Measurements from ENCODE around the gene SYCE3. TPM values are rescaled to one million over a fixed set of nuclear protein-coding genes. Genes with fewer than 3 reads are reported as not detected.
A peak's percentile ranks its signal among the peaks of the same experiment; 100 is the strongest.

SYCE3 gene
- total RNA-seq, 1 donor = not detected

DNA sequence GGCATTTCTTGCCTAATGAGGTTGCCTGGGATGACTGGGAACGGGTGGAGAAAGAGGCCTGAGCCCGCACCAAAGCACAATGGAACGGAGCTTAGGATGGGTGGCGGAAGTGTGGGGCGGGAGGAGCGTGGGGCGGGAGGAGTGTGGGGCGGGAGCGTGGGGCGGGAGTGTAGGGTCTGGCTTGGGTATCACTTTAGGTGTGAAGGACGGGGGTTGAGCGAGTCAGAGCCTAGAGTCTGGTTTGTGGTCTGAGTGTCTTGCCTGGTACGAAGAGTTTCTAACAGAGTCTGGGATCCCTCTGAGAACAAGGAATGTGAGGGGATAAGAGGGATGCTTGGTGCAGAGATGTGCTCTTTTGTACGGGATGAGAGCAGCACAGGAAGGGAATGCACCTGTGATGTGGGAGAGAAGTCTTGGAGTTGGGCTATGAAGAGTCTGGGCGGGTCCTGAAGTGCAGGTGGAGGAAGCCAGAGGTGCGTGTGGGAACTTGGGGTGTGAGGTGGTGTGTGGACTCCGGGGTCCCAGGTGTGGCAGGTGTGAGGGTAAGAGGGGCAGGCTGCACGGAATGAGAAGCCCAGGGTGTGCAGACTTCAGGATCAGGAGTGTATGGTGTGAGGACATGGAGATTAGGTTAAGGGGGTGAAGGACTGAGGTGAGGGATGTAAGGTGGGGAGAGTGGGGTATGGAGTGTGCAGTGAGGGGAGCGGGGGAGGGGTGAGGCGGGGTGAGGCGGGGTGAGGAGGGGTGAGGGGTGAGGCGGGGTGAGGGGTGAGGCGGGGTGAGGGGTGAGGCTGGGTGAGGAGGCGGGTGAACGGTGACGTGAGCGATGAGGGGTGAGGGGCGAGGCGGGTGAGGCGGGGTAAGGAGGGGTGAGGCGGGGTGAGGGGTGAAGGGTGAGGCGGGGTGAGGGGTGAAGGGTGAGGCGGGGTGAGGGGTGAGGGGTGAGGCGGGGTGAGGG, 1.0 kb downstream of the SYCE3 start:
- Histone ChIP-seq H3K4me3 (ENCODE audit: insufficient read depth, low read length) (no peak overlapping the region), H3K27ac (ENCODE audit: low read depth, low read length) (no peak overlapping the region), H2AFZ (ENCODE audit: low read length) (no peak overlapping the region), H3K36me3 (ENCODE audit: insufficient read depth, low read length) (no peaks in the 10 kb centered on the region), H4K20me1 (ENCODE audit: insufficient read depth, low read length) (no peaks in the 10 kb centered on the region), H3K27me3 (ENCODE audit: insufficient read depth, low read length) (peaks cover 9% of the 10 kb centered on the region), H3K4me1 (ENCODE audit: insufficient read depth, low read length) (peaks cover 7% of the 10 kb centered on the region), H3K4me2 (ENCODE audit: insufficient read depth, low read length) (no peak overlapping the region), H3K79me2 (ENCODE audit: insufficient read depth, low read length) (no peaks in the 10 kb centered on the region), H3K9me3 (ENCODE audit: low read depth, low read length) (no peaks in the 10 kb centered on the region)
- peak; percentile 85 for DNase-seq (ENCODE audit: insufficient read length, low spot score, missing footprints)
- TF ChIP-seq, protein P1, sequence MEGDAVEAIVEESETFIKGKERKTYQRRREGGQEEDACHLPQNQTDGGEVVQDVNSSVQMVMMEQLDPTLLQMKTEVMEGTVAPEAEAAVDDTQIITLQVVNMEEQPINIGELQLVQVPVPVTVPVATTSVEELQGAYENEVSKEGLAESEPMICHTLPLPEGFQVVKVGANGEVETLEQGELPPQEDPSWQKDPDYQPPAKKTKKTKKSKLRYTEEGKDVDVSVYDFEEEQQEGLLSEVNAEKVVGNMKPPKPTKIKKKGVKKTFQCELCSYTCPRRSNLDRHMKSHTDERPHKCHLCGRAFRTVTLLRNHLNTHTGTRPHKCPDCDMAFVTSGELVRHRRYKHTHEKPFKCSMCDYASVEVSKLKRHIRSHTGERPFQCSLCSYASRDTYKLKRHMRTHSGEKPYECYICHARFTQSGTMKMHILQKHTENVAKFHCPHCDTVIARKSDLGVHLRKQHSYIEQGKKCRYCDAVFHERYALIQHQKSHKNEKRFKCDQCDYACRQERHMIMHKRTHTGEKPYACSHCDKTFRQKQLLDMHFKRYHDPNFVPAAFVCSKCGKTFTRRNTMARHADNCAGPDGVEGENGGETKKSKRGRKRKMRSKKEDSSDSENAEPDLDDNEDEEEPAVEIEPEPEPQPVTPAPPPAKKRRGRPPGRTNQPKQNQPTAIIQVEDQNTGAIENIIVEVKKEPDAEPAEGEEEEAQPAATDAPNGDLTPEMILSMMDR (IDR thresholded peaks at IDR 0.05; ENCODE audit: extremely low read depth, low read depth, low read length) = no peak

DNA sequence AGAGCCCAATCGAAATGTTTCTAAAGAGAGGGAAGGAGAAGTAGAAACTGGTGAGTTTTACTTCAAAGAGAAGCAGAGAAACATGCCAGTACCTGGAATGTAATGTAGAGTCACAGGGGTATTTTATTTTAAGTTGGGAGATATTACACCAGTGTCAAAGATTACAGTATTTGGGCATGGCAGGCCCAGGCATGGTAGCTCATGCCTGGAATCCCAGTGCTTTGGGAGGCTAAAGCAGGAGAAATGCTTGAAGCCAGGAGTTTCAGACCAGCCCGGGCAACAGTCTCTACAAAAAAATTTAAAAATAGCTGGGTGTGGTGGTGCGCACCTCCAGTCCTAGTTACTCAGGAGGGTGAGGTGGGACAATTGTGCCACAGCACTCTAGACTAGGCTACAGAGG, 2.7 kb downstream of the SYCE3 start:
- no peak for DNase-seq (ENCODE audit: insufficient read length, low spot score, missing footprints)
- no peaks in the 10 kb centered on the region for H4K20me1 ChIP-seq (ENCODE audit: insufficient read depth, low read length)
- H3K27me3 ChIP-seq (ENCODE audit: insufficient read depth, low read length) = peaks cover 11% of the 10 kb centered on the region

DNA sequence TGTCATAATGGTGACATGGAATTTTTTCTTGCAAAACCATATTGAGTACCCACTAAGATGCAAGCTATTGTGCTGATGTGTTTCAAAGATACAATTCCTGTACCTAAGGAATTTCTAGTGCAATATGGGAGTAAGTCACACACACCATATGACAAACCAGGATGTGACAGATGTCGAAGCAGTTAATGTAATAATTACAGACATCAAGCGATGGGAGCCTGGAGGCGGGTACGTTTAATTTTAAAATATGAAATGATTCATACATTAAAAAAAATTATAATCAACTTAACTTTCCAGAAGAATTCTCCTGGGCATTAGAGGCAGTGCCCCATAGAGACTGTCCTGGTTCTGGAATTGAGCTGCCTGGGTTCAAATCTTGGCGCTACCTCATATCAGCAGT, 6.0 kb downstream of the SYCE3 start:
- Histone ChIP-seq H3K36me3 (ENCODE audit: insufficient read depth, low read length) (no peaks in the 10 kb centered on the region), H3K9me3 (ENCODE audit: low read depth, low read length) (no peaks in the 10 kb centered on the region), H3K4me1 (ENCODE audit: insufficient read depth, low read length) (no peaks in the 10 kb centered on the region), H3K4me3 (ENCODE audit: insufficient read depth, low read length) (no peak overlapping the region), H3K27me3 (ENCODE audit: insufficient read depth, low read length) (peaks cover 4% of the 10 kb centered on the region), H4K20me1 (ENCODE audit: insufficient read depth, low read length) (no peaks in the 10 kb centered on the region), H3K79me2 (ENCODE audit: insufficient read depth, low read length) (no peaks in the 10 kb centered on the region), H2AFZ (ENCODE audit: low read length) (no peak overlapping the region), H3K4me2 (ENCODE audit: insufficient read depth, low read length) (no peak overlapping the region), H3K27ac (ENCODE audit: low read depth, low read length) (no peak overlapping the region)
- peak; percentile 17 for DNase-seq (ENCODE audit: insufficient read length, low spot score, missing footprints)
- TF ChIP-seq, protein P1 (IDR thresholded peaks at IDR 0.05; ENCODE audit: extremely low read depth, low read depth, low read length) = no peak

More for the DNA sequence above, 2.7 kb downstream of the SYCE3 start:
- Histone ChIP-seq H3K4me2 (ENCODE audit: insufficient read depth, low read length) (no peak overlapping the region), H3K4me3 (ENCODE audit: insufficient read depth, low read length) (no peak overlapping the region), H3K79me2 (ENCODE audit: insufficient read depth, low read length) (no peaks in the 10 kb centered on the region), H3K9me3 (ENCODE audit: low read depth, low read length) (no peaks in the 10 kb centered on the region), H3K36me3 (ENCODE audit: insufficient read depth, low read length) (no peaks in the 10 kb centered on the region), H3K4me1 (ENCODE audit: insufficient read depth, low read length) (peaks cover 7% of the 10 kb centered on the region), H3K27ac (ENCODE audit: low read depth, low read length) (no peak overlapping the region), H2AFZ (ENCODE audit: low read length) (no peak overlapping the region)
- TF ChIP-seq, protein P1 (IDR thresholded peaks at IDR 0.05; ENCODE audit: extremely low read depth, low read depth, low read length) = no peak

DNA sequence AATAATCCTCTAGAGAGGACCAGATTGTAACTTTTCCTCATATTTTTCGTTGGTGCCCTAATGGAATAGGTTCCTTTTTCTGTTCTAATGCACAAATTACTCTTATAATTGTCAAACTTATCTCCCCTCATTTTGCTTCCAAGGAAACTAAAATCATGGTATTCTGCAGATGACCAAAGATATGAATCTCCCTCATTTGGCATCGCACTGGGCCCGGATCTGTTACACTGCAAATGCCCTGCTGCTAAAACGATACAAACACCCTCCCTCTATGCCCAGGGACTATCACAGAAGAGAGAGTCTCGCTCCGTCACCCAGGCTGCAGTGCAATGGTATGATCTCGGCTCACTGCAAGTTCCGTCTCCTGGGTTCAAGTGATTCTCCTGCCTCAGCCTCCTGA, 9.4 kb downstream of the SYCE3 start:
- peaks cover 21% of the 10 kb centered on the region for H3K27me3 ChIP-seq (ENCODE audit: insufficient read depth, low read length)
- no peaks in the 10 kb centered on the region for H3K36me3 ChIP-seq (ENCODE audit: insufficient read depth, low read length)
- H4K20me1 ChIP-seq (ENCODE audit: insufficient read depth, low read length) = no peaks in the 10 kb centered on the region
- H3K9me3 ChIP-seq (ENCODE audit: low read depth, low read length) = no peaks in the 10 kb centered on the region
- no peaks in the 10 kb centered on the region for H3K79me2 ChIP-seq (ENCODE audit: insufficient read depth, low read length)
- H3K4me1 ChIP-seq (ENCODE audit: insufficient read depth, low read length) = no peaks in the 10 kb centered on the region
- H3K4me2 ChIP-seq (ENCODE audit: insufficient read depth, low read length) = no peak overlapping the region
- no peak overlapping the region for H3K27ac ChIP-seq (ENCODE audit: low read depth, low read length)
- no peak overlapping the region for H2AFZ ChIP-seq (ENCODE audit: low read length)
- TF ChIP-seq, protein P1 (IDR thresholded peaks at IDR 0.05; ENCODE audit: extremely low read depth, low read depth, low read length) = no peak
- DNase-seq (ENCODE audit: insufficient read length, low spot score, missing footprints) = no peak
- no peak overlapping the region for H3K4me3 ChIP-seq (ENCODE audit: insufficient read depth, low read length)
